ACC112 (cell line): ENCODE measurements around the gene FOXP4.

ENCODE experiments used
- H2AFZ ChIP-seq: fragments of 200-600 bp; sonication (generic); one replicate; pipeline ENCODE4 v1.6.0; 2017; ENCODE audit warnings: antibody characterized with exemption, low read length; ENCODE audit not compliant: unreplicated experiment
- H3K27ac ChIP-seq: fragments of 200-600 bp; sonication (generic); 2 replicates; pipeline ENCODE4 v1.5.1; 2014; ENCODE audit warnings: low read depth, mild to moderate bottlenecking, antibody characterized with exemption, low read length, moderate library complexity
- H3K27me3 ChIP-seq: fragments of 200-600 bp; sonication (generic); 2 replicates; pipeline ENCODE4 v1.6.1; 2014; ENCODE audit warnings: mild to moderate bottlenecking, antibody characterized with exemption, low read length, moderate library complexity, mixed read lengths; ENCODE audit not compliant: insufficient read depth
- H3K36me3 ChIP-seq: fragments of 200-600 bp; sonication (generic); 2 replicates; pipeline ENCODE4 v1.6.1; 2016; ENCODE audit warnings: mild to moderate bottlenecking, antibody characterized with exemption, low read length, moderate library complexity, mixed read lengths; ENCODE audit not compliant: insufficient read depth
- H3K4me1 ChIP-seq: fragments of 200-600 bp; sonication (generic); one replicate; pipeline ENCODE4 v1.6.1; 2016; ENCODE audit warnings: low read length, mixed read lengths; ENCODE audit not compliant: insufficient read depth, unreplicated experiment, control insufficient read depth
- H3K4me3 ChIP-seq: fragments of 200-600 bp; sonication (generic); 2 replicates; pipeline ENCODE4 v1.5.1; 2014; ENCODE audit warnings: mild to moderate bottlenecking, low read depth, low read length
- H3K79me2 ChIP-seq: fragments of 200-600 bp; sonication (generic); one replicate; pipeline ENCODE4 v1.6.0; 2016; ENCODE audit warnings: low read length; ENCODE audit not compliant: control insufficient read depth, unreplicated experiment, insufficient read depth

FOXP4 gene

DNA sequence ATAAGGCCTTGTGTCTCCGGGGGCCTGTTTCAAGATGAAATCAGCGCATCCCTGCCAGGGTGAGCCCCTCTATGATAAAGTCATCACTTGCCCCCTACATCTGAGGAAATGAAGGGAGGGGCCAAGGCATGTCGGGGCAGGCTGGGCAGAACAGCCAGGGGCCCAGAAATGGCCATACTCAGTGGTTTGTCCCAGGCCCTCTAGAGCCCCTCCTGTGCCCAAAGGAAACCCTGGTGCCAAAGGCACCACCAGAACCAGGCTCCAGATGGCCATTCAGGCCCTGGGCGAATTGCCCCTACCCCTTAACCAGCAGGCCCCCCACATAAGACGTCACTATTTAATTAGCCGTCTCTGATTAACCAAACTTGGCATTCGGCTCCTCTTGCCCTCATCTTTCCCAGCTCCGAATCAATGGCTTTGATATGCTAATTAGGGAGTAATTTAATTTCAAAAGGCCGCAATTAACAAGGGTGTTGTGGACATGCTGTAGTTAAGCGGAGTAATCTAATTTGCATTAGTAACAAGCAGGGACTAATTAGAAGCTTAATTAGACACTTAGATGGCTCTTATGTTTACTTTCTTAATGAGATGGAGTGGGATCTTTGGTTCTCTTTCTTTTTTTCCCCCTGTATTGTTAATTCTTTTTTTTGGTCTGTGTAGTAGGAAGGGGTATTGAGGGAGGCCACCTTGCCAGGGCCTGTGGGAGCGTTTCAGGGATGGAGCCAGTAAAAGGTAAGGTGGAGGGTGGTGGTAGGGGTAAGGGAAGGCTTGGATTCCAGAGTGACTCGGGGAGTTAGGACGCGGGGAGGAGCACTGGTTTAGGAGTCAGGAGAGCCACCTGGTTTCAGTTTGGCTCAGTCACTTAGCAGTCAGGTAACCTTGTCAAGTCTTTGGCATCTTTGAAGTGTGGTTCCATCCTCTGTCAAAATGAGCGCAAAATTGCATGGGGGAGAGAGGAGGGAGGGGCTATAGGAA, 9.4 kb downstream of the FOXP4 start:
- Histone ChIP-seq H3K36me3 (no peaks in the 10 kb centered on the region), H3K4me3 (no peak overlapping the region), H3K4me1 (no peaks in the 10 kb centered on the region), H2AFZ (no peak overlapping the region), H3K27me3 (no peaks in the 10 kb centered on the region), H3K27ac (no peak overlapping the region), H3K79me2 (peaks cover 4% of the 10 kb centered on the region)

DNA sequence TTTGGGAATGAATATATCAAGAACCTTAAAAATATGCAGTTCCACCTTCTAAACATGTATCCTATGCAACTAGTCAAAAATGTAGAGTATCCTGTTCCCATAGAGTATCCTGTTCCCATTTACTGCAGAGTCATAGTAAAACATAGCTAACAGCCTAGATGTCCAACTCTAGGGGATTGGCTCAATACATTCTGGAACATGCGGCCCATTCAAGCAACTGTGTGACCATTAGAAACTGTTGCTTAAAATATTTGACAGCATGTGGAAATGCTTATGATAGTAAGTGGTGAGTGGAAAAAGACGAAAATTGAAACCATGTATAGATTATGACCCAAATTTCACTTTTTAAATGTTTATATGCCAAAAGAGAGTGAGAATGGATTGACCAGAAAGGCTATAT, 11.2 kb downstream of the FOXP4 start:
- no peak overlapping the region for H2AFZ ChIP-seq
- no peaks in the 10 kb centered on the region for H3K27me3 ChIP-seq
- no peaks in the 10 kb centered on the region for H3K36me3 ChIP-seq
- no peak overlapping the region for H3K4me3 ChIP-seq
- H3K27ac ChIP-seq = no peak overlapping the region
- no peaks in the 10 kb centered on the region for H3K4me1 ChIP-seq
- peaks cover 6% of the 10 kb centered on the region for H3K79me2 ChIP-seq

GRCh38 chr6:41558033-41558807, 12.0 kb downstream of the FOXP4 start:
- Histone ChIP-seq H3K36me3 (no peaks in the 10 kb centered on the region), H3K4me1 (no peaks in the 10 kb centered on the region), H3K79me2 (peaks cover 6% of the 10 kb centered on the region)

DNA sequence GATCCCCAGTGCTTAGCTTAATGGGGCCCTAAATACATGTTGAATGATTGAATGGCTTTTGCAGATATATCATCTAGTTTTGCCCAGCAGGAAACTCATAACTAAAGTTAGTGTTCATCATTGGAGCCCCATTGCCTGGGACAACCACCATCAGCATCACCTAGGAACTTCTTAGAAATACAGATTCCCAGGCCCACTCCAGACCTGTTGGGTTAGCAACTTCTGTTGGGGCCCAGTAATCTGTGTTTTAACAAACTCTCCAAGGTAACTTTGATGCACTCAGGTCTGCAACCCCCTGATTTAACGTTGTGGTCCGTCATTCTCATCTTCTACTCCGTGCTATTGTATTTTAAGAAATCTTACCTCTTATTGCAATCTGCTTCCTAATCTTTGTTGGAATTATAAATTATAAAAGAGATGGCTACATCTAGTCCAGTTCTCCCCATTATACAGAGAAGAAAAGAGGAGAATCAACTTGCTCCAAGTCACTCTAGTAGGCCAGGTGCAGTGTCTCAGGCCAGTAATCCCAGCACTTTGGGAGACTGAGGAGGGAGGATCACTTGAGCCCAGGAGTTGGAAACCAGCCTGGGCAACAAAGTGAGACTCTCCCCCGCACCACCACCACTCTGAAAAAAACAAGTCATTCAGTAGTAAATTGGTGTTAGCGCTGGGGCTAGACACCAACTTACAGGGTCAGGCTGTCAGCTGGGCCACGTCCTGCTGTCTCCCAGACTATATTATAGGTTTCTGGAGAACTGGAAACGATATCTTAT, 13.7 kb downstream of the FOXP4 start:
- Histone ChIP-seq H3K4me3 (no peak overlapping the region), H2AFZ (no peak overlapping the region), H3K4me1 (no peaks in the 10 kb centered on the region), H3K27me3 (no peaks in the 10 kb centered on the region), H3K27ac (no peak overlapping the region), H3K36me3 (no peaks in the 10 kb centered on the region), H3K79me2 (peaks cover 6% of the 10 kb centered on the region)

More at GRCh38 chr6:41558033-41558807, 12.0 kb downstream of the FOXP4 start:
- Histone ChIP-seq H3K27me3 (no peaks in the 10 kb centered on the region), H2AFZ (no peak overlapping the region), H3K27ac (no peak overlapping the region), H3K4me3 (no peak overlapping the region)

DNA sequence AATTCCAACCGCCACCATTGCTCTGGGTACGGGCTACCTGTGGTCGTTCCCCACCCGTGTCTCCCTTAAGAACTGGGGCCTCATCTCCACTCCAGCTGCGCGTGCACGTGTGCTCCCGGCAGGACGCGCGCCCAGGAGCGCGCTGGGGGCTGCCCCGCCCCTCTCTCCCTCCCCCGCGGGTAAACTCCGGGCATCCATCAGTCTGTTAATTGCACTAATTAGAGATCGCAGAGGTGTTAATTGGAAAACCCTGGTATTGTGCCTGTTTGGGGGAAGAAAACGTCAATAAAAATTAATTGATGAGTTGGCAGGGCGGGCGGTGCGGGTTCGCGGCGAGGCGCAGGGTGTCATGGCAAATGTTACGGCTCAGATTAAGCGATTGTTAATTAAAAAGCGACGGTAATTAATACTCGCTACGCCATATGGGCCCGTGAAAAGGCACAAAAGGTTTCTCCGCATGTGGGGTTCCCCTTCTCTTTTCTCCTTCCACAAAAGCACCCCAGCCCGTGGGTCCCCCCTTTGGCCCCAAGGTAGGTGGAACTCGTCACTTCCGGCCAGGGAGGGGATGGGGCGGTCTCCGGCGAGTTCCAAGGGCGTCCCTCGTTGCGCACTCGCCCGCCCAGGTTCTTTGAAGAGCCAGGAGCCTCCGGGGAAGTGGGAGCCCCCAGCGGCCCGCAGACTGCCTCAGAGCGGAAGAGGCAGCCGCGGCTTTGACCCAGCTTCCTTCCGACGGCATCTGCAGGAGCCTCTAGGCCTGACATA, 14.4 kb downstream of the FOXP4 start:
- no peaks in the 10 kb centered on the region for H3K4me1 ChIP-seq
- H3K4me3 ChIP-seq = no peak overlapping the region
- H3K27ac ChIP-seq = no peak overlapping the region
- H3K27me3 ChIP-seq = no peaks in the 10 kb centered on the region
- H3K36me3 ChIP-seq = no peaks in the 10 kb centered on the region
- peaks cover 6% of the 10 kb centered on the region for H3K79me2 ChIP-seq
- H2AFZ ChIP-seq = no peak overlapping the region

DNA sequence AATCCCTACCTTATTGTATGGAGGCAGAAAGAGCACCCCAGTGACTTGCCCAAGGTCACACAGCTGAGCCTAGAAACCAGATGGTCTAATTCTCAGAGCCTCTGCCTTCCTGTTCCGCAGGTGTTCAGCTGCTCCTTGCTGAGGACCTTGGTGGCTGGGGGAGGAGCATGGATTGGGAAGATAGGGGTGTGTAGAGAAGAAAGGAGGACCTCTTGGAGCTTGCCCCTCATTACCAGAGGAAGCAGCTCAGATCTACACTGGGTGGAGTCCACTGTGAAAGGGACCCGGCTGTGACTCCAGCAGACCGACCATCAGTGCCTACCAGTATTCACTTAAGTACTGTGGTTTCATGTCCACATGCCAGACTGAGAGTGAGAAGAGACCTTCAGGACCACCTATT, 15.2 kb downstream of the FOXP4 start:
- Histone ChIP-seq H3K4me1 (no peaks in the 10 kb centered on the region), H3K36me3 (no peaks in the 10 kb centered on the region), H3K27me3 (no peaks in the 10 kb centered on the region), H3K4me3 (no peak overlapping the region), H3K27ac (no peak overlapping the region), H2AFZ (no peak overlapping the region), H3K79me2 (peaks cover 6% of the 10 kb centered on the region)

DNA sequence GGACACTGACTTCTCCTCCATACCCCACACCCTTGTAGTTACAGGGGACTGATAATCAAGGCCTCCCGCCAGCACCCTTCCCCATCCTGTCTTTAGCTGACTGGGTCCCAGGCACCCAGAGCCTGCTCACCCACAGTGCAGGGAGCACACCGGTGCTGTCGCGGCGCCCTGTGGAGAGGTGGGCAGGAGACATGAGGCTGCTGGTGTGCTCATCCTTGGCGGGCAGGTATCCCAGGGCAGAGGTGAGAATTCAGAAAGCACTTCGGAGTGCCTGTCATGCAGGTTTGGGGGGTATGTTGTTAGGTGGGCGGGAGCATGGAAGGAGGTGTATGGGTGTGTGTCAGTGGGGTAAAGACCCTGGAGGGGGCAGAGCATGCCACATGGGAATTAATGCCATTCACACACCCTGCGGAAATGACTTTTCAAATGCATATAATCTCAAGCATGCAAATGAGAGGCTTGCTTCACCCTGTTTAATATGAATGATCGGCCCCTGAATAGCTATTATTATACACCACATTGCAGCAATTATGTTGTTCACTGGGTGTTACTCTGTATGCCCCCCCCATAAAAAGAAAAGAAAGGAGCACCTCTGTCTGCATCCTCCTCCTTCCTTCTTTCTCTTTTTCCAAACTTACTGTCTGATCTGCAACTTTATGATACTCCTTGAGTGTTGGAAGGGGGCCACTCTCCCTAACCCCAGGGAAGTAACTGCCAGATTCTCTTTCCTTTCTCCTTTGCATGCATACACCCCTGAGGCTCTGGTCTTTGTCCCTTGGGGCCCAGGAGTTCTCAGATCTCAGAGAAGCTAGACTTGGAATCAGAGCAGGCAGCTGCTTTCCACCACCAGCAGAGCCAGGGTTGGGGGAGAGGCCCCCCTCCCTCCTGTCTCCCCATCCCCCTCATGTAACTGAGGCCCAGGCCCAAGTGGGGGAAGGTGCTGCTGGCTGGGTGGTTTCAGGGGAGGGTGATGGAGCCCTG, 16.0 kb downstream of the FOXP4 start:
- H3K36me3 ChIP-seq = peaks cover 3% of the 10 kb centered on the region; the same call in 1 of the 2 replicates
- no peak overlapping the region for H2AFZ ChIP-seq
- H3K27ac ChIP-seq = no peak overlapping the region
- H3K4me3 ChIP-seq = no peak overlapping the region
- peaks cover 6% of the 10 kb centered on the region for H3K79me2 ChIP-seq
- no peaks in the 10 kb centered on the region for H3K4me1 ChIP-seq
- H3K27me3 ChIP-seq = no peaks in the 10 kb centered on the region

DNA sequence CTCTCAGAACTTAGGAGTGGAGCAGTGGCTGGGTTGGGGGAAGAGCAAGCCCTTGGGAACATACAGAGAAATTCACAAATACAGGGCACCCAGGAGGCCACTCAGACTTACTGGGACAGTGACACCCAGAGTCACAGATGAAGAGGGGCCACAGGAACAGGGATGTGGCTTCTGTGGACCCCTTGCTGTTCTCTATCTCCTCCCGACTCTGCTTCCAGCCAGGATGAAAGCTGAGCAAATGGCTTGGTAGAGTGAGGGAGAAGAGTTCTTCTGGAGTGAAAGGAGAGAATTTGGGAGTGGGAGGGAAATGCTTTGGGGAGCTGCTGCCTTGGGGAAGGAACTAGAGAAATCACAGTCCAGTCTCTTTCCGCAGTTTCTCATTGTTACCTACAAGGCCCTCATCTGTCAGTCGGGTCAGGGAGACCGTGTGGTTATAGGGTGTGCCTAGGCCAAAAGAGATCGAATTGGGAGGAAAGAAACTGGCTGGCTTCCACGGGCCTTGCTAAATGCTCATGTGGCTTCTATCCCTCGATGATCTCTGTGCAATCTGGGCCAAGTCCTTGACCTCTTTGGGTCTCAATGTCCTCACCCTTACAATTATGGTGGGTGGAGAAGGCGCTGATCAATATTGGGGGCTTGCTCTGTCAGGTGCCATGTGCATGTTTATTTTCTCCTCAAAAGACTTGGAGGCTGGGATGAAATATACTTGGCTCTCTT, 17.0 kb downstream of the FOXP4 start:
- H3K4me1 ChIP-seq = no peaks in the 10 kb centered on the region
- peaks cover 5% of the 10 kb centered on the region; the same call in 1 of the 2 replicates for H3K36me3 ChIP-seq
- no peak overlapping the region for H3K27ac ChIP-seq
- peaks cover 6% of the 10 kb centered on the region for H3K79me2 ChIP-seq
- H3K4me3 ChIP-seq = no peak overlapping the region
- H3K27me3 ChIP-seq = no peaks in the 10 kb centered on the region
- H2AFZ ChIP-seq = no peak overlapping the region
